GM13977 (cell line): ENCODE results near the gene LIPC.

Experiments
- DNase-seq: peaks from one replicate; pipeline ENCODE4 v3.0.0; 2012; ENCODE audit warnings: low spot score
- in situ Hi-C: fragments of 300-500 bp; cut with MboI; formaldehyde crosslinking; loops from one replicate; pipeline ENCODE4 v1.12.0; 2022; ENCODE audit warnings: low sequenced_read_pairs, low pct_unique_long_range_greater_than_20kb, mixed read lengths, inconsistent platforms; ENCODE audit not compliant: unreplicated experiment
- TF ChIP-seq, protein P1 (sequence below): IDR thresholded peaks from 2 replicates; pipeline ENCODE4 v1.5.1; 2012; ENCODE audit warnings: mild to moderate bottlenecking, control low read depth; ENCODE audit not compliant: insufficient read depth; ENCODE audit errors: extremely low read depth, missing control alignments

Gene LIPC

DNA sequence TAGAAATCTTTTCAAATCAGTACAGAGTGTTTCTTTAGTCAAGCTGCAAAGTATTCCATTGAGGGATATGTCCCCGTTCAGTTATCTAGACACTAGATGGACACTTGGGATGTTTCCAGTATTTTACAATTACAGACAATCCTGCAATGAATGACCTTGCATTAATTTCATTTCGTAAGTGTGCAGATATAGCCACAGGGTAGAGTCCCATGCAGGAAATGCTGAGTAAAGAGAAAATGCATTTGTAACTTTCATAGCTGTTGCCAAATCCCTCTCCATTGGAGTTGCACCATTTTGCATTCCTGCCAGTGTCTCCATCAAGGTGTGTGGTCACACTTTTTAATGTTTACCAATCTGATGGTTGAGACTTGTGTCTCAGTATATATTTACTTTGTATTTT lies 92.5 kb downstream of the LIPC start:
- TF ChIP-seq, protein P1, sequence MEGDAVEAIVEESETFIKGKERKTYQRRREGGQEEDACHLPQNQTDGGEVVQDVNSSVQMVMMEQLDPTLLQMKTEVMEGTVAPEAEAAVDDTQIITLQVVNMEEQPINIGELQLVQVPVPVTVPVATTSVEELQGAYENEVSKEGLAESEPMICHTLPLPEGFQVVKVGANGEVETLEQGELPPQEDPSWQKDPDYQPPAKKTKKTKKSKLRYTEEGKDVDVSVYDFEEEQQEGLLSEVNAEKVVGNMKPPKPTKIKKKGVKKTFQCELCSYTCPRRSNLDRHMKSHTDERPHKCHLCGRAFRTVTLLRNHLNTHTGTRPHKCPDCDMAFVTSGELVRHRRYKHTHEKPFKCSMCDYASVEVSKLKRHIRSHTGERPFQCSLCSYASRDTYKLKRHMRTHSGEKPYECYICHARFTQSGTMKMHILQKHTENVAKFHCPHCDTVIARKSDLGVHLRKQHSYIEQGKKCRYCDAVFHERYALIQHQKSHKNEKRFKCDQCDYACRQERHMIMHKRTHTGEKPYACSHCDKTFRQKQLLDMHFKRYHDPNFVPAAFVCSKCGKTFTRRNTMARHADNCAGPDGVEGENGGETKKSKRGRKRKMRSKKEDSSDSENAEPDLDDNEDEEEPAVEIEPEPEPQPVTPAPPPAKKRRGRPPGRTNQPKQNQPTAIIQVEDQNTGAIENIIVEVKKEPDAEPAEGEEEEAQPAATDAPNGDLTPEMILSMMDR = no peak
- DNase-seq = no peak
- in situ Hi-C loops = no loop called here

DNA sequence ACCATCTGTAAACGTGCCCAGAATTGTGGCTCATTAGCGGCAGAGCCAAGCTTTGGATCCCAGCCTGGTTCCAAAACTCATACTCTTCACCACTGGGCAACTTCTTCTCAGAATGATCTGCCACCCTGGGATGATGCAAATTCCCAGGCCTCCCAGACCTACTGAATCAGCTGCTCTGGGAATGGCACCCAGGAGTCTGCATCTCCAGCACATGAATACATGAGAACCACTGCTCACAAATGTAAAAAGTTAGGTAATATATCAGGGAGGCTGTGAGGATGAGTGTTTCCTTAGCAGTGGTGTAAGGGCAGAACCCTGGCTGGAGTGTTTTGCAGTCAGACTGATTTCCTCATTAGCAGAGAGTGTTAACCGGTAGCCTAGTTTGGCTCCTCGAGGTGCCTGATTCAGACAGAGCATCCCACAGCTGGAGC lies 94.2 kb downstream of the LIPC start:
- DNase-seq = no peak
- TF ChIP-seq, protein P1 = no peak
- in situ Hi-C loops = no loop called here

DNA sequence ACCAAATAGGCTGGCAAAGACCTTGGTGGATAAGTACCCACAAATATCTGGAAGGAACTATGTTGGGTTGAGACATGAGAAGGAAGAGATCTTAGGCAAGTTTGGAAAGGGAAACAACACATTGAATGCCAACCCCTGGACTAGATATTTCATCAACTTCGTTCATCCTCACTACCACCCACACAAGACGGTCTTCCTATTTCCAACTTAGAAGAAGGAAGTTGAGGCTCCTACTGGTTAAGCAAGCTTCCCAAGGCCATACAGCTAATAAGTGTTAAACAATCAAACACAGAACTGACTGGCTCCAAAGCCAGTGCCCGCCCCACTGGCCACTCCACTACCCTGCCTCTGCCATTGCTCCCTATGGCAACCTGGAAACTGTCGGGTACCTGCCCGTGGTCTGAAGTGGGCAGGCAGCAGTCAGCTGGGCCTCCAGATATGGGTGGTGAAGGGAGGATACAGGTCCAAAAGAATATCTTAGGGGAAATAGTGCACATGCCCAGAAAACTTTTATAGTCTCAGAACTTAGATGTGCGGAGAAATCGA lies 94.9 kb downstream of the LIPC start:
- no peak for DNase-seq
- in situ Hi-C loops = no loop called here
- TF ChIP-seq, protein P1 = no peak

DNA sequence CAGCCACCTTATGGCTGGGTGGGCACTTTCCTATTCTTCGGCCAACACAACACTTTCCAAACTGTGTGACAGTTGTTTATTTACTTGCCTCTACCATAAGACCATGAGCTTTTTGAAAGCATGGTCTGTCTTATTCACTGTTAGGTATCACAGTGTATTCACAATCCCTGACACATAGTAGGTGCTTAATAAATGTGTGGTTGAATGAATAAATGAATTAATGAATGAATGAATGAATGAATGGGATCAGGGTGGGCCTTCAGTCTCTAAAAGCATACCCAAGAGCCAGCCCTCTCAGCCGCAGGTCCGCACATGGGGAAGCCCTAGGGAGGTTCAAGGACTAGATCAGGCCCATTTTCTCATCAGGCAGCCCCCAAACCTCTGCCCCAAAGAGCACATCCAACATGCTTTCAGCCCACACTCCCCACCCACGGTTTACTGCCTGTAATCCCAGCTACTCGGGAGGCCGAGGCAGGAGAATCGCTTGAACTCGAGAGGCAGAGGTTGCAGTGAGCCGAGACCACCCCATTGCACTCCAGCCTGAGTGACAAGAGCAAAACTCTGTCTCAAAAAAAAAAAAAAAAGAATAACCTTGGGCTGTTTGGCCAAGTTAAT lies 95.9 kb downstream of the LIPC start:
- TF ChIP-seq, protein P1 = no peak
- in situ Hi-C loops = no loop called here
- DNase-seq = no peak

DNA sequence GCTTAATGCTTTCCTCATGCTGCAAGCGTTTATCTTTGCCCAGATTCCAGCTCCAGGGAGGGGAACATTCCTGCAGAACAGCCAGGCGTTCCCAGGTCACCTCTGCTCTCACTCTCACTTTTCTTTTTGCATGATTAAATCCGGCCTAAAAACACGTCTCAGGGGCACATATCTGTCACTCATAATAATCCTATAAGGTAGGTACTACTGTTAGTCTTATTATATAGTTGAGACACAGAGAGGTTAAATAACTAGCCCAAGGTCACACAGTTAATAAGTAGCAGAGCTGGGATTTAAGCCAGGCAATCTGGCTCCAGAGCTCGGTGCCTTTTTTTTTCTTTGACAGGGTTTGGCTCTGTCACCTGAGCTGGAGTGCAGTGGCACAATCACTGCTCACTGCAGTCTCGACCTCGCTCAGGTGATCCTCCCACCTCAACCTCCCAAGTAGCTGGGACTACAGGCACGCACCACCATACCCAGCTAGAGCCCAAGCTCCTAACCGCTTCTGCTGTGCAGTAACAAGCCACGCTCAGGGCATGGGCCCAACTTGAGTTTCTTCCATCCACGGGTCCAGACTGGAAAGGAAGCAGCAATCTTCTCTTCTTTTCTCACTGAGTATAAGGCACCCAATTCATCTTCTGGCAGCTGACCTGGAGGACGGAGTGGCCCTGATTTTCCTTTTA lies 96.5 kb downstream of the LIPC start:
- in situ Hi-C loops = no loop called here
- TF ChIP-seq, protein P1 = no peak
- DNase-seq = no peak

DNA sequence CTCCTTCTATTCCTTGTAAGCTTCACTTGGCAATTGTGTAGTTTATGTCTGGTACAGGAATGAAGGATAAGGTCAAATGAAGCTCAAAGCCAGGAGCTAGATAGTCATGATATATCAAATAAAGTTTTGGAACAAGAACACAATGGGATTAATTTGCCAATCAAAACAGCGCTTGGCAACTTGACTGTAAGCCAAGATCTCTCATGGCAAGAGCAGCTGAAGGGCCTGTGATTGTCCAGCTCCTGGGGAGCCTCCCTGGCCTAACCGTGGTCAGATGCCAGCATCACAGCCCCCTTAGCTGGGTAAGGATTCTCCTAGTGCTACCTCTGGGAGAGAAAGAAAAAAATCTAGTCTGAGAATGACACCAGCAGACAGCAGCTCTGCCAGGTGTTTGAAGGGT lies 97.2 kb downstream of the LIPC start:
- in situ Hi-C loops = no loop called here

More for the DNA sequence above, 97.2 kb downstream of the LIPC start:
- TF ChIP-seq, protein P1 = no peak
- DNase-seq = no peak
